ENCODE data around the gene FAM241A.
"Not testable (repeated sequence)": the region's sequence is repeated elsewhere in the genome, so short reads cannot be mapped to it uniquely, and the experiment has no call there.

The FAM241A gene

GRCh38 chr4:112138538-112138937 is 6.7 kb upstream of the FAM241A start:
- no peak for DNase-seq

DNA sequence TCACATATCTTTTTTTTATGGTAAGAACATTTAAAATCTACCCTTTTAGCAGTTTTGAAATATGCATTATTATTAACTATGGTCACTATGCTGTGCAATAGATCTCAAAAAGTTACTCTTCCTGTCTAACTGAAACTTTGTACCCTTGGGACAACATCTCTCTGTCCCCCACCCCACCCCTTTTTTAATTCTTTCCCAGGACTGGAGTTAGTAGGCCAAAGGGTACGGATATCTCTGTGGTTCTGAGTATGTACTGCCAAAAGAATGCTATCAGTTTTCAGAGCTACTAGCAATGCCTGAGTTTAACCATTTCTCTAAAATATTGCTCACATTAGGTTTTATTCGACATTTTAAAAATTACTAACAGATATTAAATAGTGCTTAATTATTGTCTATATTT is 4.7 kb upstream of the FAM241A start:
- no peak for DNase-seq

- no peak for DNase-seq
Measured at GRCh38 chr4:112141366-112142138, 3.7 kb upstream of the FAM241A start.

DNA sequence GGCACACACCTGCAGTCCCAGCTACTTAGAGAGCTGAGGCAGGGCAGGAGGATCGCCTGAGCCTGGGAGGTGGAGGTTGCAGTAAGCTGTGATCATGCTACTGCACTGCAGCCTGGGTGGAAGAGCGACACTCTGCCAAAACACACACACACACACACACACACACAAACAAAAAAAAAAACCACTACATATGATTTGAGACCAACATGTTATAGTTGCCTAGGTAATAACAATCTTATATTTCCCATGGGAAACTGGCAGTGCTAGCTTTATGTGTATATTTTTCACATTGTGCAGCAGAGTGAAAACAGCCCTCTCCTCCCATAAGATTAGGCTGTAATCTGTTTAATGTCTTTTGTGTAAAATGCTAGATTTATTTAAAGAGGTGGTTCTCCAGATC is 3.1 kb upstream of the FAM241A start:
- no peak for DNase-seq

DNA sequence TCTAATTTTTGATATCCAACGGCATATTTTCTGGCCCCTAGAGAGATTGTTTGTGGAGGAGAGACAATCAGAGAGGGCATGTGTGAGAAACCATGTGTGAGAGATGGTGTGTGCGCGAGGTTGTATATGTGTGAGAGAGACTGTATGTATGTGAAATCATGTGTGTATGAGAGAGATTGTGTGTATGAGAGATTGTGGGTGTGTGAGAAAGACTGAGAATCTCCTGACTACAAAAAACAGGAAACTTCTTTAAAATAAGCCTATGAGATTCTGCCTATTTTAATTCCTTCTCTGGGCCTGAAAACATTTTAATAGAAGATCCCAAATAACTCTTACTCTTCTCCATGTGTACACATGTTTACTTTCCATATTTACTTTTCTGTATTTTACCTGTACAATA is 1.5 kb upstream of the FAM241A start:
- no peak for DNase-seq

- no peak for DNase-seq
Measured at GRCh38 chr4:112144546-112145325, 518 bp upstream of the FAM241A start.

DNA sequence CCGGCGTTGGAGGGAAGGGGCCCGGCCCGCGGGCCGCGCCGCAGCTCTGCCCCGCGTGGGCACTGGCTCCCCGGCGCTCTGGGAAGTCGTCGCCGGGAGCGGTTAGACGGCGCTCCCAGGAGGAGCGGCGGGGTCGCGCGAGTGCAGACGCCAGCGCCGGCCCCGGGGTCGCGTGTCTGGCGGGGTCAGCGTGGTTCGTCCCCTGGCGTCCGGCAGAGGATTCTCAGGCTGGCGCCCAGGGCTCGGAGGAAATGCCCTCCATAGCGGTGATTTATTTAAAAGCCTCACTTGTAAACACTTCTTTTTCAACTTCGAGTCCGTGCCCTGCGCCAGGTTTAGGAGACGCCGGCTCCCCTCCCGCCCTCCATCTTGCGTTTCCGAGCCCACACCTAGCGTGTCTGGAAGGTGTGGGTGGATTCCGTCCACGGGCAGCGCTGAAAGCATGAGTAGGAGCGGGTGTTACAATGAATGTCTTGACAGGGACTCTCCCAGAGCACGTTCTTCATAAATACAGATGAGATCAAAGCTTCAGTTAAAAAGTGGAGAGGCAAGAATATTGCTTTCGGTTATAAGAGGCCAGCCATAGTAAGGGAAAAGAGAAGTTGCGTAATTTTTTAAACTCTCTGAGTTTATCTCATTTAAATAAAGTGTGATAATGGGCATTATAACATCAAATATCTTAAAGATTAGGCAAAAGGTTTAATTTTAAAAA is 692 bp downstream of the FAM241A start:
- DNase-seq: peak; percentile 39

DNA sequence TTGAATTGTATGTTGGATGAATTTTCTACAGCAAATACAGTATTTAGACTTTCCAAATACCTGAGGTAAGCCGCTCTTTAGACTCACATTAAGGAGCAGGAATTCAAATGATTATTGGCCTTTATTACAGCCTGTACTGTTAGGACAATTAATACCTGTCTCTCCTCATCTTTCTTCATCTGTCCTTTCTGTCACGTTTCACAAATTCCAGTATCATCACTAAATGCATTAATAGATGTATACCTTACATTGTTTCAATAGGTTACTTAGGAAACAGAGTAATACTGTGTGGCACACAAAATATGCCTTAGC is 1.2 kb downstream of the FAM241A start:
- no peak for DNase-seq

- no peak for DNase-seq
Measured at GRCh38 chr4:112147697-112148096, 2.4 kb downstream of the FAM241A start.

DNA sequence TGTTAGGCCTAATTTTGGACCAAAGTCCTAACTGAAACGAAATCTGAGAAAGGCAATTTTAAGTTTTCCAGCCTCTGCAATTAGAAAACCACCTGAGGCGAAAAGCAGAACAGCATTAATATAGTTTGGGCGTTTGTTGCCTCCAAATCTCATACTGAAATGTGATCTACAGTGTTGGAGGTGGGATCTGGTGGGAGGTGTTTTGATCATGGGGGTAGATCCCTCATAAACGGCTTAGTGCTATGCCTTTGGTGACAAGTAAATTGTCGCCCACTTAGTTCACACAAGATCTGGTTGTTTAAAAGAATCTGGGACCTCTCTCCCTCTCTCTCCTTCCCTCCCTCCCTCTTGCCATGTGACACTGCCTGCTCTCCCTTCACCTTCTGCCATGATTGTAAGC is 5.7 kb downstream of the FAM241A start:
- DNase-seq: no peak

- no peak for DNase-seq
Measured at GRCh38 chr4:112152521-112152920, 7.3 kb downstream of the FAM241A start.

GRCh38 chr4:112153211-112153791 is 8.0 kb downstream of the FAM241A start:
- DNase-seq: no peak

- no peak for DNase-seq
Measured at GRCh38 chr4:112156112-112156511, 10.9 kb downstream of the FAM241A start.

- DNase-seq: no peak
Measured at GRCh38 chr4:112156553-112156952, 11.3 kb downstream of the FAM241A start.

DNA sequence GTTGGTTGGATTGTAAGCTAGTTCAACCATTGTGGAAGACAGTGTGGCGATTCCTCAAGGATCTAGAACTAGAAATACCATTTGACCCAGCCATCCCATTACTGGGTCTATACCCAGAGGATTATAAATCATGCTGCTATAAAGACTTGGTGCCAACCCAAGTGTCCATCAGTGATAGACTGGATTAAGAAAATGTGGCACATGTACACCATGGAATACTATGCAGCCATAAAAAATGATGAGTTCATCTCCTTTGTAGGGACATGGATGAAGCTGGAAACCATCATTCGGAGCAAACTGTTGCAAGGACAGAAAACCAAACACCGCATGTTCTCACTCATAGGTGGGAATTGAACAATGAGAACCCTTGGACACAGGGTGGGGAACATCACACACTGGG is 18.5 kb downstream of the FAM241A start:
- not testable (repeated sequence) for DNase-seq

GRCh38 chr4:112167794-112168193 is 22.5 kb downstream of the FAM241A start:
- DNase-seq: no peak

GRCh38 chr4:112168719-112169500 is 23.7 kb downstream of the FAM241A start:
- no peak for DNase-seq

DNA sequence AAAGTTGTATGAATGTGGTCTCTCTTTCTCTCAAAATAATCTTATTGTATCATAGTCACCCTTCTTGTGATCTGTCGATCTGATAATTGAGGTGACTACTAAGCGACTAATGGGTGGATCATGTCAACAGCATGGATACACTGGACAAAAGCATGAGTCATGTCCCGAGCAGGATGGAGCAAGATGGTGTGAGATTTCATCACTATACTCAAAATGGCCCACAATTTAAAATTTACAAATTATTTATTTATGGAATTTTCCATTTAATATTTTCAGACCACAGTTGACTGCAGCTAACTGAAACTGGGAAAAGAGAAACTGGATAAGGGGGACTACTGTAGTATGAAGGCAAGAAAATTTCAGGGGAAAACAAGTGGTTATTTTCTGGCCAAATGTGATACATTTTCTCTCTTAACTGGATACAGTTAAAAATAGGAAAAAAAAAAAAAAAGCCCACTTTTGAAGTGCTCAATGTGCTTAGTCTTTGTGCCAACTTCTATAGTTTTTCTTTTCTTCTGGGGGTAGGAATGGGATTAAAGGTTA is 25.3 kb downstream of the FAM241A start:
- DNase-seq: peak; percentile 91

DNA sequence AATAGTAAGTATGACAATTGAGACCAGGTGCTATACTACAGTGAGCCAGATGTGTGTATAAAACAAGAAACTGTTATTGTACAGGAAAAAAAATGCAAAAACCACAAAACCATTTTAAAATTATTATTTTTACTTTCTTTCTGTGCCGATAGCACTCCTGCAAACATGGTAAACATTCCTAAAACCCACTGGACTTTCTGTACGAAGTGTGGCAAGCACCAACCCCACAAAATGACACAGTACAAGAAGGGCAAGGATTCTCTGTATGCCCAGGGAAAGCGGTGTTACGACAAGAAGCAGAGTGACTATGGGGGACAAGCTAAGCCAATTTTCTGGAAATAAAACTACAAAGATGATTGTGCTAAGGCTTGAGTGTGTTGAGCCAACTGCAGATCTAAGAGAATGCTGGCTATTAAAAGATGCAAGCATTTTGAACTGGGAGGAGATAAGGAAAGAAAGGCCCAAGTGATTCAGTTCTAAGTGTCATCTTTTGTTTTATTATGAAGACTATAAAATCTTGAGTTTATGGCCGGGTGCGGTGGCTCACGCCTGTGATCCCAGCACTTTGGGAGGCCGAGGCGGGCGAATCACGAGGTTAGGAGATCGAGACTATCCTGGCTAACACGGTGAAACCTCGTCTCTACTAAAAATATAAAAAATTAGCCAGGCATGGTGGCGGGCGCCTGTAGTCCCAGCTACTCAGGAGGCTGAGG is 26.0 kb downstream of the FAM241A start:
- peak; percentile 41 for DNase-seq

GRCh38 chr4:112172180-112172579 is 26.9 kb downstream of the FAM241A start:
- no peak for DNase-seq

All from fibroblast of skin of scalp (primary cell).